Peyer's patch (tissue), 4 donors: Measurements from ENCODE around the gene PHACTR1.

ENCODE experiments used
- CTCF ChIP-seq, 6 experiments: fragments of 450-650 bp in 4 of 6; fragments of 200-600 bp in 2 of 6; sonication (generic) in 1 of 6; IDR thresholded peaks; one replicate each; pipeline ENCODE4 v1.5.1; 2017 to 2019; ENCODE audit warnings: antibody characterized with exemption in 6 of 6, mild to moderate bottlenecking in 3 of 6, moderate library complexity in 1 of 6
- POLR2A ChIP-seq, 2 donors: fragments of 450-650 bp; IDR thresholded peaks; one replicate each; pipeline ENCODE4 v1.5.1; 2017; ENCODE audit warnings: antibody characterized with exemption in 2 of 2, mild to moderate bottlenecking in 2 of 2, moderate library complexity in 2 of 2

GRCh38 chr6:13098006-13098405 lies 381.4 kb downstream of the PHACTR1 start:
- no peak for TF ChIP-seq POLR2A (IDR thresholded peaks at IDR 0.05)
- no peak for TF ChIP-seq CTCF (IDR thresholded peaks at IDR 0.05)
